Prostate gland (tissue), 2 donors: Measurements from ENCODE around the gene SRRM2.

ENCODE experiments used
- POLR2A ChIP-seq: fragments of 450-650 bp; IDR thresholded peaks from one replicate; pipeline ENCODE4 v1.6.1; 2016; ENCODE audit warnings: antibody characterized with exemption, mild to moderate bottlenecking
- POLR2AphosphoS5 ChIP-seq: sonication (generic); formaldehyde crosslinking; IDR thresholded peaks from one replicate; pipeline ENCODE4 v1.6.1; 2017; ENCODE audit warnings: antibody characterized with exemption
- TF ChIP-seq, protein P1 (sequence below), 4 experiments: fragments of 200-600 bp in 2 of 4; fragments of 450-650 bp in 2 of 4; sonication (generic) in 2 of 4; IDR thresholded peaks; 1 replicate in 3 of 4; 2 replicates in 1 of 4; pipeline ENCODE4 v1.5.1; 2016 to 2019; ENCODE audit warnings: antibody characterized with exemption in 4 of 4, mild to moderate bottlenecking in 2 of 4, moderate library complexity in 2 of 4

DNA sequence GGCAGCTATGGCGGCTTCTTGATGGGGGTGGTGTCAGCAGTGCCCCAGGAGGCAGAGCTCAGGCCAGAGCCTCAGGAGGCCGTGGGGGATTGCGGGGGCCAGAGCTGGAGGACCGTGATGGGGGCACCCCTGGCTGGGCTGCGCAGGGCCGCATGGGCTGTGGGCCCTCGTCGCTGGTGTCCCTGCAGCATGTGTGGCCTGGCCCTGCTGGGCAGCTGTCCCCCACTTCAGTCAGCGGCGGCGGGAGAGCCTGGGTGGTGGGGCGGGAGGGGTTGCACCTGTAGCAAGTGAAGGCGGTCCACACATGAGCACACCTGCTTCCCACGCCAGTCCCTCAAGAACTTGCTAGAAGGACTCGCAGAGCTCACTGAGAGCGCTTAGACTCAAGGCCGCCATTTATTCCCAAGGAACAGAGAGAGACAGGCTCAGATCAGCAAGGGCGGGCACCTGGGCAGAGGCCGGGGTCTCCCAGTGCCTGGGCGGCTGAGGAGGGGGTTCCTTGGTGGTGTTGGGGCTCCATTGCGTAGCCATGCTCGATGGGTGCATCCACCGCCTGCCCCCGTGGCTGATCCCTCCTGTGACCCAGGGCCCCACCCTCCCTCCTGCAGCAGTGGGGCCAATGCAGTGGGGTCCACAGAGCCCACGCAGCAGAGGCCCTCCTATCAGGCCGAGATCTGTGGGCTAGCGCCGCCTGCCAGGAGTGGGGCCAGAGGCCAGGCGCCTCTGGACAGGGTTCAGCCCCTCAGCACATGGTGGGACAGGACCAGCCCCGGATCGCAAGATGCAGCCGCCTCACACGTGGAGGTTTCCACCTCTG is 48.1 kb upstream of the SRRM2 start:
- TF ChIP-seq, protein P1, sequence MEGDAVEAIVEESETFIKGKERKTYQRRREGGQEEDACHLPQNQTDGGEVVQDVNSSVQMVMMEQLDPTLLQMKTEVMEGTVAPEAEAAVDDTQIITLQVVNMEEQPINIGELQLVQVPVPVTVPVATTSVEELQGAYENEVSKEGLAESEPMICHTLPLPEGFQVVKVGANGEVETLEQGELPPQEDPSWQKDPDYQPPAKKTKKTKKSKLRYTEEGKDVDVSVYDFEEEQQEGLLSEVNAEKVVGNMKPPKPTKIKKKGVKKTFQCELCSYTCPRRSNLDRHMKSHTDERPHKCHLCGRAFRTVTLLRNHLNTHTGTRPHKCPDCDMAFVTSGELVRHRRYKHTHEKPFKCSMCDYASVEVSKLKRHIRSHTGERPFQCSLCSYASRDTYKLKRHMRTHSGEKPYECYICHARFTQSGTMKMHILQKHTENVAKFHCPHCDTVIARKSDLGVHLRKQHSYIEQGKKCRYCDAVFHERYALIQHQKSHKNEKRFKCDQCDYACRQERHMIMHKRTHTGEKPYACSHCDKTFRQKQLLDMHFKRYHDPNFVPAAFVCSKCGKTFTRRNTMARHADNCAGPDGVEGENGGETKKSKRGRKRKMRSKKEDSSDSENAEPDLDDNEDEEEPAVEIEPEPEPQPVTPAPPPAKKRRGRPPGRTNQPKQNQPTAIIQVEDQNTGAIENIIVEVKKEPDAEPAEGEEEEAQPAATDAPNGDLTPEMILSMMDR (IDR thresholded peaks at IDR 0.05) = no peak
- TF ChIP-seq POLR2A (no peak), POLR2AphosphoS5 (no peak)
